Stimulated activated CD4-positive, alpha-beta T cell treated with anti-CD3 and anti-CD28 coated beads, Interleukin-4, amount 100 ng/mL, for 24 hours (primary cell): ENCODE results near the gene TRIM8.
"Not testable (repeated sequence)": the region's sequence is repeated elsewhere in the genome, so short reads cannot be mapped to it uniquely, and the experiment has no call there.

Experiments used
- DNase-seq: peaks from one replicate; pipeline ENCODE4 v3.0.0-alpha.2; 2020

Gene TRIM8

DNA sequence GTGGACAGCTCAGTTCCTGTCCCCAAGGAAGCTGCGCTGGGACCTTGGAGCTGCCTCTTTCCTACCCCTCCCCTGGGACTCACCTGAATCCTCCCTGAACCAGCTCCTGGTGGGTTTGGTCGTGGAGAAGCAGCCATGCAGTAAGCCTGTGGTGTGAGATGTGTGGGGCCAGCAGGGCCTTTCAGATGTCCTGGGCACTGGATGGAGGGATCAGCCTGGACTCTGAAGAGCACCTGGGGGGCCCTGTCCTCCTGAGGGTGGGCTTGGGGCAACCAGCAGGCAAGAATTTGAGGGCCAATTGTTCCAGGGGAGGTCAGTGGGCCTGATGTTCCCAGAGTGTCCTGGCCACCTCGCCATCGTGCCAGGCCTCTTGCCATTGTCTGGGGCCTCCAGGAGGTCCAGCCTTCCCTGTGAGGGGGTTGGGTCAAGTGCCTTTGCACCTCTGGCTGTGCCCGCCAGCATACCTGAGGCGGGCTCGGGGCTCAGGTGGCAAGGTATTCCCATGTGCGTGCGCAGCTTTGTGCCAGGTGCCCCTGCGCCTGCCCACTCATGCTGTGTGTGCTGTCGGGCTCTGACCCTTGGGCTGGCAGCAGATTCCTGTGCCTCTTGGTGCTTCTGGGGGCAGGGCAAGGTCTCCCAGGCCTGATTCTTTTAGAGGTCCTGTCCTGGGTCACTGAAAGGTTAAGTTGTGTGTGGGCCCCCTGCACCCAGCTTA lies 7.3 kb downstream of the TRIM8 start:
- DNase-seq: no peak

DNA sequence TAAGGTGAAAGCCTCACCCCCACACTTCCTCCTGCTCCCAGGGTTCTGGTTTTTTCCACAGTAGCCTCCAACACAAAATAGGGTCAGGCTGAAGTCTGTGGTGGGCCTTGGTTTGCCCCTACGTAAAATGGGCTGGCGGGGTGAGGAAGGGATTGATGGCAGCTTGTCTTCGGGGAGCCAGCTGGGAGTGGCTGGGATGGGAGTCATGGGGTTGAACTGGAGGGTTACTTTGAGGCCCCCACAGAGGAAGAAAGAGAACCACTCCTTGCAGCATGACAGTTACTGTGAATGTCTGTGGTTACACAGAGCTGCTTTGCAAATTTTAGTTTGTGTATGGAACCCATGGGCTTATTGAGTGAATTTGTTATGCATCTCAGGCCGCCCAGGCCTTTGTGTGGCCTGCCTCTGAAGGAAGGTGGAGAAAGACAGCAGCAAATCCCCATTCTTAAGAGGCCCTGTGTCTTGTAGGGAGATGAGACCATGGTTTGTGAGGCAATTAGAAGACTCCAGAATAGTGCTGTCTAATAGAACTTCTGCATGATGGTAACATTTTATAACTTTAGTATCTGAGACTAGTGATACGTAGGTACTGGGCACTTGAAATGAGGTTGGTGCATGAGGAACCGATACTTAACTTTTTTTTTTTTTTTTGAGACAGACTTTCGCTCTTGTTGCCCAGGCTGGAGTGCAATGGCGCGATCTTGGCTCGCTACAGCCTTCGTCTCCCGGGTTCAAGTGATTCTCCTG lies 8.1 kb downstream of the TRIM8 start:
- no peak for DNase-seq

DNA sequence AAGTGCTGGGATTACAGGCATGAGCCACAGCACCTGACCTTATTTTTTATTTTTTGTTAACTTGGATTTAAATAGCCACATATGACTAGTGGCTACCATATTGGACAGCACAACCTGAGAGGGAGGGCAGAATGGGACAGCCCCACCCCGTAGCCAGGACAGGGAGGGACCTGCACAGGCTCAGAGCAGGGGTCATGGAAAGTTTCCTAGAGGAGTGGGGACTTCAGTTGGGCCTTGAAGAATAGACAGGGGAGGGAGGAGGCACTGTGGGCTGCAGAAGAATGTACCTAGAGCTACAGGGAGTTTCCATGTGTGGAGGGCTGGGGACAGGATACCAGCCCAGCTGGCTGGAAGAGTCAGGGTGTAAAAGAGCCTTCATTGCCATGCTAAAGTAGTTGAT lies 8.8 kb downstream of the TRIM8 start:
- no peak for DNase-seq

- DNase-seq: no peak
These were observed 10.3 kb downstream of the TRIM8 start for GRCh38 chr10:102654566-102654965.

DNA sequence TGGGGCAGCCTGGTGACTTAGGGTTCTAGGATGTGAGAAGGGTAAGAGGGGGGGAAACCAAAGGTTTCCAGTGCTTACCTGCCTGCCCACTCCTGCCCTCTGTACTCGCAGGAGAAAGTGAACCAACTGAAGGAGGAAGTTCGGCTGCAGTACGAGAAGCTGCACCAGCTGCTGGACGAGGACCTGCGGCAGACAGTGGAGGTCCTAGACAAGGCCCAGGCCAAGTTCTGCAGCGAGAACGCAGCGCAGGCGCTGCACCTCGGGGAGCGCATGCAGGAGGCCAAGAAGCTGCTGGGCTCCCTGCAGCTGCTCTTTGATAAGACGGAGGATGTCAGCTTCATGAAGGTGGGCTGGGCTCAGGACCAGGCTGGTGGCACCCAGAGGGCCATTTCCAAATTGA lies 10.7 kb downstream of the TRIM8 start:
- no peak for DNase-seq

GRCh38 chr10:102656026-102656425 lies 11.7 kb downstream of the TRIM8 start:
- no peak for DNase-seq

GRCh38 chr10:102656791-102657371 lies 12.6 kb downstream of the TRIM8 start:
- no peak for DNase-seq

- no peak for DNase-seq
These were observed 13.2 kb downstream of the TRIM8 start for GRCh38 chr10:102657451-102657850.

- DNase-seq: no peak
These were observed 13.9 kb downstream of the TRIM8 start for GRCh38 chr10:102657984-102658724.

DNA sequence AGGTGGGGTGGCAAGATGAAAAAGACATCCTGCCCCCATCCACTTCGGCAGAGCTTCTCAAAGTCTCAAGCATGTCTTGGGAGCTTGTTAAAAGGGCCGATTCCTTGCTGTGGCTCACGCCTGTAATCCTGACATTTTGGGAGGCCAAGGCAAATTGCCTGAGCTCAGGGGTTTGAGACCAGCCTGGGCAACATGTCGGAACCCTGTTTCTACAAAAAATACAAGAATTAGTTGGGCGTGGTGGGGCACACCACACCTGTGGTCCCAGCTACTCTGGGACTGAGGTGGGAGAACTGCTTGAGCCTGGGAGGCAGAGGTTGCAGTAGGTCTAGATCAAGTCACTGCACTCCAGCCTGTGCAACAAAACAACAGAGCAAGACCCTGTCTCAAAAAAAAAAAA lies 14.5 kb downstream of the TRIM8 start:
- DNase-seq: no peak

DNA sequence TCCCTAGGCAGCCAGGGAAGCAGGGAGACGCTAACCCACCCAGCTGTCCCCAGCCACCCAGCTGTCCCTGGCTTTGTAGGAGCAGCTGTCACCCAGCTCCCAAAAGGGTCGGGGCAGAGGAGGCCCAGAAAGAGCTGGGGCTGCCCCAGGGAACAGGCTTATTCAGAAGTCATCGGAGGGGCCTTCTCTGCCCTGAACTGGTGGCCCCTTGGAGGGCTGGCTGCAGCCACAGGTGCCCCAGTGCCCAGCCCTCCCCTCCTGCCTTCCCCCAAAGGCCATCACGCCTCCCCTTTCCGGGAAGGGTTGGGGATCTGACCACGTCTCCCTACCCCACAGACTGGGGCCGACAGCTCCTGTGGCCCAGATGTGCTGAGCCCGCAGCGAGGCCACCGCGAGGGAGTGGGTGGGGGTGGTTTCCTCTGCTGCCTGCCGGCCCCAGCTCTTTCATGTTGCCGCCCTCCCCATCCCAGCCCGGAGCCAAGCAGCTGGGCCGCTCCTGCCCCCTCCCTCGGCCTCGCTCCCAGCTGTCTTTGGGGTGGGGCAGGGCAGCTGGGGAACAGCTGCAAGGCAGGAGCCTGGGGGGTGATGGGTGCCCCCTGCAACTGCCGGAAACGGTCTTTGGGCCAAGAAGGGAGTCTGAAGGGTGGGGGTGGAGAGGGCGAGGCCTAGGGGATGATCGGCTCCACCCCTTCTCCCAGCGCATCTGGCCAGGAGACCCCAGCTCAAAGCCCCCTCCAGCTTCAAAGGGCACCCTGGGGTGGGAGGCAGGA lies 16.8 kb downstream of the TRIM8 start:
- DNase-seq: peak; percentile 66

DNA sequence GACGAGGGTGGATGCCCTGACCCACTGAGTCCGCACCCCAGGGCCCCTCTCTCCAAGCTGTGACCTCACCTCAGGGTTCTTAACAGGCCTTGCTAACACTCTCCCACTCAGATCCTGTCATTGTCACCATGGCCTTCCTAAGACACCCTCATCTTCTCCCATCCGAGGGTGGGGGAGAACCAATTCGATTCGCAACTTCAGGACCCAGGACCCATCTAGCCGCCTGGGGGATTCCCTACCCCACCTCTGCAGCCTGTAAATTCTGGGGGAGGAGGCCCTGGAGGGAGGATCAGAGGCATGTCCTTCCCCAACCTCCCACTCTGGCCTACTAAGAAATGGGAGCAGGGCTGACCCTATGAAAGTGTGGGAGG lies 17.4 kb downstream of the TRIM8 start:
- no peak for DNase-seq

DNA sequence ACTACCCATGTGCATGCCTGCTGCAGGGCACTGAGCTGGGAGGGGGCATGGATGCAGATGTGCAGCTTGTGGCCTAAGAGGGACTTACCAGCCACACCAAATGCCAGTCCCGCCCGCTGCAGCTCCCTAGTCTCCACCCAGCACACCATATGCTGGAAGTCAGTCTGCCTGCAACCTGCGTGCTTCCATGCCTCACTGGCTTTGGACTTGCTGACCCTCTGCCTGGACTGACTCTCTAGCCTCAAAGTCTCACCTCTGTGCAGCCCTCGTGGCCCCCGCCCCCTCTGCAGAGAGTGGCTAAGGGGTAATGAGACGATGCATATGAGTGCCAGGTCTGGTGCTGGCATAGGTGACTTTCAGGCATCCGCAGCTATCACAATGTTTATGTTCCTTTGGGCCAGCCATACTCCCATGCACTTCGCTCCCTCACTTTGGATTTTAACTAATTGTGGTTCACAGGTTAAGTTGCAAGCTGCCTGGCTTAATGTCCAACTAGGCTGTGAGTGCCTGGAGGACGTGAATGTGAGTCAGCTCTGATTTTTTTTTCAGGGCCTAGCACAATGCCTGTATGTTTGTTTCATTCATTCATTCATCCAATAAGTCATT lies 21.7 kb downstream of the TRIM8 start:
- no peak for DNase-seq

DNA sequence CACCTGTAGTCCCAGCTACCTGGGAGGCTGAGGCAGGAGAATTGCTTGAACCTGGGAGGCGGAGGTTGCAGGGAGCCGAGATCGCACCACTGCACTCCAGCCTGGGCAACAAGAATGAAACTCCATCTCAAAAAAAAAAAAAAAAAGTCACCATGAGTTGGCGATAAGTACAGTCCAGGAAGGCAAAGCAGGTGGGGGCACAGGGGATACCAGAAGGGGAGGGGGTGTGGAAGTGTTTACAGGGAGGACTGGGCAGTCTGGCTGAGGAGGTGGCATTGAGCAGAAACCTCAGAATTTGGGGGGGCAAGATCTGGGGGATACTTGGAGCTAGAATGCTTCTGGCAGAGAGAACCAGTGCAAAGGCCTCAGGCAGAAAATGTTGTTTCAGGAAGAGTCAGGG lies 23.1 kb downstream of the TRIM8 start:
- DNase-seq: not testable (repeated sequence)

DNA sequence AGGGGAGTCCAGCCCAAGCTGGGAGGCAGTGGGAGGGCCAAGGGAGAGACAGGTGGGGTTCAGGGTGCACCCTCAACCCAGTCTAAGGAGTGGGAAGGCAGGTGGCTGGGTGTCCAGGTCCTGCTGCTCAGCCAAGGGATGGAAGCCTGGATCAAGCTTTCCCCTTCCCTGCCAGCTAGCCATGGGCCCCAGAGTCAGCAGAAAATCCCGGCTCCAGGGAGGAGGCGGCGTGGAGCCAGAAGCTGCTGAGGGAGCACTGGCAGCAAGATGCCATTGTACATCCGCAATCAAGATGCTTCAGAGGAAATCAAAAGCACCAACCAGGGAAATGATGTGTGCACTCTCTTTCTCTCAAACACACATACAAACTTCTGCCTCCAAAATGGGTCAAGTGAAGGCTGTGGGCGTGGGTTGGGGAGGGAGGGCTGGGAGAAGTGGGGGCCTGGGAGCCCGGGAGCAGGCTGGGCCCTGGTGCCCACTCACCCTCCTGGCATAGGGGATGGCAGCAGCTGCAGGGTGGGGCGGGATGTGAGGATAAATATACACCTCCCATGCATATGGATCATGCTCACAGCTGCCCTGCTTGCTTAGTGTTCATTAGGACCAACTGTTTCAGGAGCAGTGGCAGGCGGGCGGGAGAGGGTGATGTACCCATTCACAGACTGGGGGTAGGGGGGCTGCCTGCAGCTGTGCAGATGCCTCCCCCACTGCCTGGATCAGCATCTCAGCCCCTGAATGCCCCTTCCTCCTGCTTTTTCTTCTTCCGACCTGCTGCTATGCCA lies 24.2 kb downstream of the TRIM8 start:
- no peak for DNase-seq

- DNase-seq: no peak
These were observed 25.2 kb downstream of the TRIM8 start for GRCh38 chr10:102669206-102670064.

GRCh38 chr10:102670065-102670670 lies 25.9 kb downstream of the TRIM8 start:
- no peak for DNase-seq

DNA sequence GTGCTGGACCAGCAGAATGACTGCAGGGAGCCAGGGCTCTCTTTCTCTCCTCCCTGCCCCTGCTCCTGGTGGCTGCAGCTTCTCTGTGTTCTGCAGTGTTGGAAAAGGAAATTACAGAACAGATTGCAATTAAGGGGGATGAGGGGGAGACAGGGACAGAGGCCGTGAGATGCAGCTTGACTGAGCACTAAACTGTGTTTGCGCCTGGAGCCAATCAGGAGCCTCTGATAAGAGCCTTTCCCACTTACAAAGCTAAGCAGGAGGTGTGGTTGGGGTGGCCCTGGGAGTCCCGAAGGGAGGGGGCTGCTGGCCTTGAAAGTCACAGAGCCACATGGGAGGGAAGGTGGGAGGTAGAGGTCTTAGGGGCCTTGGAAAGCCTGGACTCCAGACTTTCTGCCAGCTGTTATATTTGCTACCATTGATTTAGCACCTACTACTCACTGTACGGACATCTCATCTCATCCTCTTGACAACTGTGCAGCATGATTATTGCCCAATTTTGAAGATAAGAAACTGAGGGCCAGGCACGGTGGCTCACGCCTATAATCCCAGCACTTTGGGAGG lies 26.7 kb downstream of the TRIM8 start:
- DNase-seq: no peak

- DNase-seq: no peak
These were observed 29.0 kb downstream of the TRIM8 start for GRCh38 chr10:102673236-102673818.
